ENCODE results near the gene JCHAIN. TPM values are rescaled to one million over a fixed set of nuclear protein-coding genes. Genes with fewer than 3 reads are reported as not detected.
A peak's percentile ranks its signal among the peaks of the same experiment; 100 is the strongest.

JCHAIN gene
- total and polyA plus RNA-seq, 2 of the 13 experiments (the other 11 are each of a cell fraction or from before 2014, with no cell fraction given): not detected

GRCh38 chr4:70714079-70714887, 48.0 kb upstream of the JCHAIN start (continued):
- TF ChIP-seq IRF2 (CRISPR knock-in tag; IDR thresholded peaks at IDR 0.05) (peak; percentile 59; the same call in 1 of the 2 replicates), RAD21 (CRISPR knock-in tag; IDR thresholded peaks at IDR 0.05) (no peak), PBX3 (CRISPR knock-in tag; IDR thresholded peaks at IDR 0.05; ENCODE audit: borderline replicate concordance) (no peak), NFE2L2 (IDR thresholded peaks at IDR 0.05; ENCODE audit: low read length) (peak; percentile 46; the same call in 1 of the 2 replicates), ZNF878 (CRISPR knock-in tag; IDR thresholded peaks at IDR 0.05) (no peak), PHF5A (CRISPR knock-in tag; IDR thresholded peaks at IDR 0.05; ENCODE audit: low read depth, unreplicated experiment) (no peak), MAFF (IDR thresholded peaks at IDR 0.05; ENCODE audit: low read depth, low read length) (peak; percentile 49; the same call in 1 of the 2 replicates), ZNF556 (CRISPR knock-in tag; IDR thresholded peaks at IDR 0.05; ENCODE audit: borderline replicate concordance) (no peak), PLRG1 (conservative IDR thresholded peaks at IDR 0.05) (no peak), ZGPAT (CRISPR knock-in tag; IDR thresholded peaks at IDR 0.05) (0 out of 2 replicates have a peak, but pooled peaks have one; percentile 40), FOXP4 (CRISPR knock-in tag; IDR thresholded peaks at IDR 0.05) (no peak), ZFP1 (CRISPR knock-in tag; IDR thresholded peaks at IDR 0.05) (no peak), JARID2 (CRISPR knock-in tag; IDR thresholded peaks at IDR 0.05; ENCODE audit: insufficient replicate concordance) (no peak), ZFP62 (CRISPR knock-in tag; IDR thresholded peaks at IDR 0.05) (no peak), NR2F1 (CRISPR knock-in tag; IDR thresholded peaks at IDR 0.05) (no peak), TEAD2 (CRISPR knock-in tag; IDR thresholded peaks at IDR 0.05) (no peak), ATF5 (CRISPR knock-in tag; IDR thresholded peaks at IDR 0.05; ENCODE audit: low read depth) (no peak), HNF1A (IDR thresholded peaks at IDR 0.05; ENCODE audit: low read depth) (no peak), HNF1A (CRISPR knock-in tag; IDR thresholded peaks at IDR 0.05; ENCODE audit: borderline replicate concordance) (no peak), MAX (IDR thresholded peaks at IDR 0.05) (peak; percentile 78)
